SK-N-SH treated with all-trans-retinoic acid at 6 μM for 48 hours (cell line): ENCODE data around the gene CMBL.

Experiments used
- ATAC-seq: fragments of 200-7000 bp; cut with Tn5 transposase; 3 replicates; pipeline ENCODE4 v1.9.1; 2020; ENCODE audit warnings: mild to moderate bottlenecking, moderate library complexity
- ARNTL ChIP-seq: fragments of 450-650 bp; formaldehyde crosslinking; IDR thresholded peaks from 2 replicates; pipeline ENCODE4 v1.5.0; 2020; ENCODE audit warnings: low read depth, mild to moderate bottlenecking, moderate library complexity, borderline replicate concordance
- BACH2 ChIP-seq: fragments of 250-450 bp; sonication (Bioruptor Pico); IDR thresholded peaks from 2 replicates; pipeline ENCODE4 v1.9.0; 2021; ENCODE audit warnings: mild to moderate bottlenecking, borderline replicate concordance
- CSDC2 ChIP-seq: fragments of 250-450 bp; sonication (Bioruptor Pico); IDR thresholded peaks from 2 replicates; pipeline ENCODE4 v1.5.0; 2020; ENCODE audit warnings: mild to moderate bottlenecking, moderate library complexity
- CSRNP3 ChIP-seq: fragments of 250-450 bp; sonication (Bioruptor Pico); IDR thresholded peaks from 2 replicates; pipeline ENCODE4 v1.5.1; 2021; ENCODE audit warnings: mild to moderate bottlenecking, moderate library complexity
- ESRRG ChIP-seq: fragments of 250-450 bp; sonication (Bioruptor Pico); IDR thresholded peaks from 2 replicates; pipeline ENCODE4 v1.6.1; 2021; ENCODE audit warnings: mild to moderate bottlenecking
- GLIS3 ChIP-seq: fragments of 250-450 bp; sonication (Bioruptor Pico); IDR thresholded peaks from 2 replicates; pipeline ENCODE4 v1.5.0; 2020; ENCODE audit warnings: mild to moderate bottlenecking, moderate library complexity
- ISL1 ChIP-seq: fragments of 250-450 bp; sonication (Bioruptor Pico); IDR thresholded peaks from 2 replicates; pipeline ENCODE4 v2.1.2; 2022; ENCODE audit warnings: mild to moderate bottlenecking, moderate library complexity
- OSR1 ChIP-seq: fragments of 250-450 bp; sonication (Bioruptor Pico); IDR thresholded peaks from 2 replicates; pipeline ENCODE4 v1.8.0; 2022; ENCODE audit warnings: moderate library complexity, mild to moderate bottlenecking, inconsistent platforms
- PATZ1 ChIP-seq: fragments of 250-450 bp; sonication (Bioruptor Pico); IDR thresholded peaks from 2 replicates; pipeline ENCODE4 v1.8.0; 2020; ENCODE audit warnings: mild to moderate bottlenecking, moderate library complexity, borderline replicate concordance
- PPARA ChIP-seq: fragments of 250-450 bp; sonication (Bioruptor Pico); IDR thresholded peaks from 2 replicates; pipeline ENCODE4 v1.5.0; 2020; ENCODE audit warnings: mild to moderate bottlenecking, borderline replicate concordance
- RARB ChIP-seq: fragments of 250-450 bp; sonication (Bioruptor Pico); IDR thresholded peaks from 2 replicates; pipeline ENCODE4 v1.8.0; 2021; ENCODE audit warnings: mild to moderate bottlenecking, moderate library complexity
- SNAI2 ChIP-seq: fragments of 250-450 bp; sonication (Bioruptor Pico); IDR thresholded peaks from 2 replicates; pipeline ENCODE4 v1.5.0; 2020; ENCODE audit warnings: mild to moderate bottlenecking, moderate library complexity
- TCF4 ChIP-seq: fragments of 250-450 bp; sonication (Bioruptor Pico); IDR thresholded peaks from 2 replicates; pipeline ENCODE4 v1.8.0; 2021; ENCODE audit warnings: mild to moderate bottlenecking, moderate library complexity, borderline replicate concordance
- TOX ChIP-seq: fragments of 250-450 bp; sonication (Bioruptor Pico); IDR thresholded peaks from 2 replicates; pipeline ENCODE4 v1.8.0; 2021; ENCODE audit warnings: mild to moderate bottlenecking, moderate library complexity, borderline replicate concordance
- TSHZ2 ChIP-seq: fragments of 250-450 bp; sonication (Bioruptor Pico); IDR thresholded peaks from 2 replicates; pipeline ENCODE4 v1.5.0; 2020; ENCODE audit warnings: mild to moderate bottlenecking, moderate library complexity
- ZC3H10 ChIP-seq: fragments of 250-450 bp; sonication (Bioruptor Pico); IDR thresholded peaks from 2 replicates; pipeline ENCODE4 v1.5.1; 2021; ENCODE audit warnings: mild to moderate bottlenecking, moderate library complexity
- ZFP3 ChIP-seq: fragments of 250-450 bp; sonication (Bioruptor Pico); IDR thresholded peaks from 2 replicates; pipeline ENCODE4 v1.5.0; 2020; ENCODE audit warnings: mild to moderate bottlenecking, moderate library complexity
- ZFP30 ChIP-seq: fragments of 450-650 bp; formaldehyde crosslinking; IDR thresholded peaks from 2 replicates; pipeline ENCODE4 v1.5.0; 2022; ENCODE audit warnings: mild to moderate bottlenecking, moderate library complexity
- ZNF565 ChIP-seq: fragments of 450-650 bp; formaldehyde crosslinking; conservative IDR thresholded peaks from 2 replicates; pipeline ENCODE4 v1.5.0; 2020; ENCODE audit warnings: low read depth, mild to moderate bottlenecking, moderate library complexity
- ZNF70 ChIP-seq: fragments of 450-650 bp; formaldehyde crosslinking; IDR thresholded peaks from 2 replicates; pipeline ENCODE4 v1.5.0; 2020; ENCODE audit warnings: mild to moderate bottlenecking, moderate library complexity
- ZNF8 ChIP-seq: fragments of 450-650 bp; formaldehyde crosslinking; IDR thresholded peaks from 2 replicates; pipeline ENCODE4 v1.5.0; 2020; ENCODE audit warnings: mild to moderate bottlenecking, moderate library complexity
- TF ChIP-seq, protein P1 (sequence below): fragments of 250-450 bp; sonication (Bioruptor Pico); IDR thresholded peaks from 2 replicates; pipeline ENCODE4 v1.5.1; 2020; ENCODE audit warnings: low read depth, mild to moderate bottlenecking, moderate library complexity

Gene CMBL

GRCh38 chr5:10354048-10354872, 46.6 kb upstream of the CMBL start:
- TF ChIP-seq ZNF70 (CRISPR knock-in tag) (0 out of 2 replicates have a peak, but pooled peaks have one; percentile 21), RARB (CRISPR knock-in tag) (no peak)
- TF ChIP-seq, all 23 proteins: peak for 1
- peak; percentile 4; the same call in 2 of the 3 replicates for ATAC-seq

DNA sequence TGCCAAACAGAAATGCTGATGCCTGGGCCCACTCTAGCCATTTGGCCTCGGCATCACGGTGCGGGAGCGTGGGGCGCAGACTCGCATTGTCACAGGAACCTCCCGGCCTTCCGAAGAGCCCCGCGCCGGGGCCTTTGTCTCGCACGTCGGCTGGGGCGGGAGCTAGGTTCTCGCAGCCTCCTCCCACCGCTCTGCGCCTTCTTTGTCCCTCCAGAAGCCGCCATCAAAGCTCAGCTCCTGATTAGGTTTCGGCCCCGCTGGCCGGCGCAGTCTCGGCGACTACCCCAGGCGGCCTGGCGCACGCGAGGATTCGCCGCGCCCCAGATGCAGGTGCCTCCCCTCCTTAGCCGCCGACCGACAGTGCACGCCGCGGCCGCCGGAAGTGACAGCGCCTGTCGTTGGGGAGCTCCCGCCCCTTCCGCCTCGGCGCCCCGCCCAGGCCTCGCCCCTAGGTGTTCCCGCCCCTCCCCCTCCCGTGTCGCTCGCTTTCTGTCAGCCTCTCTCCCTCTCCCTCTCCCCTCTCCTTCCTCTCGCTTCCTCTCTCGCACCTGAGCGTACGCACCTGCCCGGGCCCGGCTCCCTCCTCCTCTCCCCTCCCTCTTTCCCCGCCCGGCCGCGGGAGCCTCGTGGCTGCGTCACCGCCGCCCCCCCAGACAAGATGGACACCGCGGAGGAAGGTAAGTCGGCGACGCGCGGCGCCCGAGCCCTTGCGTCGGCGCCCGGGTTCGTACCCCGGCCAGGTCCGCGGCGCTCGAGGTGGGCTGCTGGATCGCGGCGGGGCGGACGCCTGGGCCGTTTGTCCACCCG, 45.7 kb upstream of the CMBL start, which contains the start of gene MARCHF6:
TSS of gene MARCHF6 (plus strand) at position 455 of the 807 bp plus-strand sequence. CDS start at position 659, 204 bp downstream.
- TF ChIP-seq RARB (CRISPR knock-in tag) (no peak), ARNTL (no peak), ISL1 (CRISPR knock-in tag) (no peak), ZFP30 (CRISPR knock-in tag) (no peak), SNAI2 (CRISPR knock-in tag) (no peak), TOX (CRISPR knock-in tag) (no peak), CSRNP3 (CRISPR knock-in tag) (no peak), ZC3H10 (CRISPR knock-in tag) (no peak), ZNF565 (CRISPR knock-in tag) (no peak), TCF4 (CRISPR knock-in tag) (no peak), GLIS3 (CRISPR knock-in tag) (no peak), OSR1 (CRISPR knock-in tag) (no peak), PPARA (CRISPR knock-in tag) (no peak), ESRRG (CRISPR knock-in tag) (no peak), TSHZ2 (CRISPR knock-in tag) (no peak), ZNF70 (CRISPR knock-in tag) (no peak), PATZ1 (CRISPR knock-in tag) (no peak), ZFP3 (CRISPR knock-in tag) (no peak), ZNF8 (CRISPR knock-in tag) (no peak)
- TF ChIP-seq, protein P1, sequence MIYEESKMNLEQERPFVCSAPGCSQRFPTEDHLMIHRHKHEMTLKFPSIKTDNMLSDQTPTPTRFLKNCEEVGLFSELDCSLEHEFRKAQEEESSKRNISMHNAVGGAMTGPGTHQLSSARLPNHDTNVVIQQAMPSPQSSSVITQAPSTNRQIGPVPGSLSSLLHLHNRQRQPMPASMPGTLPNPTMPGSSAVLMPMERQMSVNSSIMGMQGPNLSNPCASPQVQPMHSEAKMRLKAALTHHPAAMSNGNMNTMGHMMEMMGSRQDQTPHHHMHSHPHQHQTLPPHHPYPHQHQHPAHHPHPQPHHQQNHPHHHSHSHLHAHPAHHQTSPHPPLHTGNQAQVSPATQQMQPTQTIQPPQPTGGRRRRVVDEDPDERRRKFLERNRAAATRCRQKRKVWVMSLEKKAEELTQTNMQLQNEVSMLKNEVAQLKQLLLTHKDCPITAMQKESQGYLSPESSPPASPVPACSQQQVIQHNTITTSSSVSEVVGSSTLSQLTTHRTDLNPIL (CRISPR knock-in tag): no peak
- peak; percentile 93 for ATAC-seq

GRCh38 chr5:10352430-10353240, 44.9 kb upstream of the CMBL start:
- peak; percentile 46 for ATAC-seq
- TF ChIP-seq TCF4 (CRISPR knock-in tag) (no peak), BACH2 (CRISPR knock-in tag) (no peak), ARNTL (no peak), CSRNP3 (CRISPR knock-in tag) (no peak), PPARA (CRISPR knock-in tag) (no peak), ZFP3 (CRISPR knock-in tag) (no peak), ZNF565 (CRISPR knock-in tag) (no peak), ZNF70 (CRISPR knock-in tag) (no peak), ZNF8 (CRISPR knock-in tag) (no peak), ESRRG (CRISPR knock-in tag) (no peak), CSDC2 (CRISPR knock-in tag) (no peak), SNAI2 (CRISPR knock-in tag) (no peak)
- TF ChIP-seq, protein P1 (CRISPR knock-in tag): no peak
